HPDE6-E6E7 (cell line): ENCODE results near the gene TMEM244.
A peak's percentile ranks its signal among the peaks of the same experiment; 100 is the strongest.
"Not testable (repeated sequence)": the region's sequence is repeated elsewhere in the genome, so short reads cannot be mapped to it uniquely, and the experiment has no call there.

Experiments used
- DNase-seq: peaks from one replicate; pipeline ENCODE4 v3.0.0; 2011; ENCODE audit warnings: missing footprints; ENCODE audit errors: extremely low spot score

The TMEM244 gene, protein sequence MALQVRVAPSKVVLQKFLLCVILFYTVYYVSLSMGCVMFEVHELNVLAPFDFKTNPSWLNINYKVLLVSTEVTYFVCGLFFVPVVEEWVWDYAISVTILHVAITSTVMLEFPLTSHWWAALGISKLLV

DNA sequence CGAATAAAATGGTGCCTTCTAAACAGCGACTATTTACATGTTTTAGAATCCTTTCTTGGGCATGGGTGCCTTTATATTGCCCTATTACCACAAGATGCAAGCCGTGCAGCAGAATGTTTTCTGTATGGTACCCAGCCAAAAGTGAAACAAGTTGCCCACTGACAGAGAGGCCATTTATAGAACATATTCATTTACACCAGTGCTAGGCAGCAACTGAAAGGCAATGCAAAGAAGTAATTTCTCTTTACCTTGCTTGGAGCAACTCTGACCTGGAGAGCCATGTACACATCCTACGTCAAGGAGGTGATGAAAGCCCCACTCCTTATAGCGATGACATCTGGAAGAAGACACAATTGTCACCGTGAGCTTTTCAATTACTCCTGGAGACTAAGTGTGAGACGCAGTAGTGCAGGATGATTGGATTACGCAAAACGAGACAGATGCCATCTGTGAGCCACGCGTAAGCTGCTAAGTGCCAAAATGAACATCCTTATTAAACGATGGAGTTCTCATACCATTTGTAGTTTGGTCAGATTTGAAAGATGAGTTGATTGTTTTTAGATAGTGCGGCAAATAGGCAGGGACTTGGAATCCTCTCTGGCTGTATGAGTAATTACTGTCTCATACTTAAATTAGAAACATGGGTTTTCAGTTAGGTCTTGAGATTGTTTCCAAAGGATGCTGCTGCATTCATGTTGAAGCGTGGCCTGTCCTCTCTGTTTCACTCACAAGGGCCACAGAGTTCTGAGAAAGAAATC lies at the start of gene TMEM244:
TMEM244 (minus strand) TSS at position 408 of the 758 bp plus-strand sequence; CDS start at position 281, 127 bp downstream.
- DNase-seq, result no peak

DNA sequence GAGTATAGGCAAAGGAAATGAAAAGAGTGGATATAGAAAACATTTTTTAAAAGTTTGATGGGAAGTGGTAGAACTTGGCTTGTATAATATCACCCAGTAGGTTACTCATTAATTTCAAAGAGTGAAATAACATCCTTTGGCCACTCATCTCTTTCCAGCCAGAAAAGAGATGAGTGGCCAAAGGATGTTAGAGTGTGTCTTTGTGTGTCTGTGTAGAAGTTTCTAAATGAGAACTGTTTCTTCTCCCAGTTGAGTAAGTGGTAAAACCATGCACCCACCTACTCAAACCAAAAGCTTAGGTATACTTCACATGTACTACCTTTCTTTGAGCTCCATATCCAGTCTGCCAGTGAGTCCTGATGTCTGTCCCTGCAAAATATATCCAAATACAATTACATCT lies 47.7 kb upstream of the TMEM244 start:
- no peak for DNase-seq

DNA sequence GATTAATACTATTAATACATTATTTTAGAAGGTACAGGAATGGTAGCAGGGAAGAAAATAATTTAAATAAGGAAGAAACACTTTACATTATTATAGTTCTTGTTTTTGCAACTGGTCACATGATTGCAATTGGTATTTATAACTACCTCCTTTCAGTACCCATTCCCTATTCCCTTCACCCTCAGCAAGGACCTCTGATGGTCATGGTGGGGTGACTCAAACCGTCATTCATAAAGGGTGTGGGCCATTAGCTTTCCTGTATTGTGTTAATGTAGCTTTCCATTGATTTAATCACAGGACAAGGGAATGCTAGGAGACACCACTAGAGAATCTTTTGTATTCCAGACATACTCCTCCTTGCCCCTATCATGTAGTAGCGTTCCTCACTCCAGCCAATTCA lies 47.2 kb upstream of the TMEM244 start:
- DNase-seq, result no peak

DNA sequence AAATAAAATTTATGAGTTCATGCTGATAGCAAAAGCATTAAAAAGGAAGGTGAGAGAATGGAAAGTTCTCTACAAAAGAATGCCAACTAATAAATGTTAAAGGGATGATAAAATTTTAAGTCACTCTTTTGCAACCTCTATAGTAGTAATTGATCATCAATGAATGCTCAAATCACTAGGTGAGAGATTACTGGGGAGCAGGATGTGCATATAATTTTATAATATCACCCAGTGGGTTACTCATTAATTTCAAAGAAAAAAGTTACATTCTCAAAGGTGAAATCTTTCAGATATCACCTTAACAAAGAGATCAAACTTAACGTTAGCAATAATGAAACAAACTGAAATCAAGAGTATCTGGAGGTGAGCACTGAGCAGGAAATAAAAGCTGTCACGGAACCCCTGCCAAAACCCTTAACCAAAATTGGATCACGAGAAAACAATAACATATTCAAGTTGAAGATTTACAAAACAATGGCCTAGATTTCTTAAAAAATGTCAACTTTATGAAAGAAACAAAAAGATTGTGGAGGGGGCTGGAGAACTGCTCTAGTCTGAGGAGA lies 45.5 kb upstream of the TMEM244 start:
- no peak for DNase-seq

DNA sequence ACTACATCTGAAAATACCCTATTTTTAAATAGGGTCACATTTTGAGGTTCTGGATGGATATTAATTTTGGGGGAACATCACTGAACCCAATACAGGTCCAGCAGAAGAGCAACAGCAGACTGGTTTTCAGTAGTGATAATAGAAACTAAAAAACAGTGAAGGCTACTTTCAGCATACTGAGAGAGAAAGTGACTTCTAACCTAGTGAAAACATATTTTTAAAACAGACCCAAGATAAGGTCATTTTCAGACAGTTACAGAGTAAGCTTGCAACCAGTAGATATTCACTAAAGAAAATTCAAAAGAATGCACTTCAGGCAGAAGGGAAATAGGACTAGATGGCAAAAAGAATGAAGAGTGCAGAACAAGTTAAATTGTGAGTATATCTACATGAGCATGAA lies 42.0 kb upstream of the TMEM244 start:
- no peak for DNase-seq

DNA sequence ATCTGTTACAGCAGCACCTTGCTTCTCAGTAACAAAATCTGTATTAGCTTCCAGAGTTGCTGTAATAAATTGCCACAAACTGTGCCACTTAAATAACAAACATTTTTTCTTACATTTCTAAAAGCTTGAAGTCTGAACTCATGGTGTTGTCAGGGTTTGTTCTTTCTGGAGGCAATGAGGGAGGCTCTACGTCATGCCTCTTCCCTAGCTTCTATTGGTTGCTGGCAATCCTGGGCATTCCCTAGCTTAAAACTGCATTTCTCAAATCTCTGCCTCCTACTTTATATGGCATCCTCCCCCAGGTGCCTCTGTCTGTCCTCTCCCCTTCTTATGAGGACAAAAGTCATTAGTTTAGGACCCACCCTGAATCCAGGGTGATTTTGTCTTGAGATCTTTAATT lies 41.6 kb upstream of the TMEM244 start:
- DNase-seq, result no peak

DNA sequence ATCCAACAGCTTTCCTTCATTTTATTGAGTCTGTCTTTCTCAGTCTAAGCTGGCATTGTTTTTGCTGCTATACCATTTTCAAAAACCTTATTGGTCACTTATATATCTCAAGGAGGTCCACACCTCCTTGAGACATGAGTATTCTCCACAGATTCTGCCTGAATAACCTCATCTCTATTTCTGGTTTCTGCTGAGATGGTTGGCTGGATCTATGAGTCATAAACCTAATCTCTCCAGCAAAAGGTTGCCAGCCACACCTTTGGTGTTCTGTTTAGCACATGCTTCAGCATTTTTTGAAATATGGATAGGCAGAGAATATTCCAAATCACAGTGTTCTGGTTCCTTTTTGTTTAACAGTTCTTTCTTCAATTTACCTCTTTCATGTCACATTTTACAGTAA lies 40.8 kb upstream of the TMEM244 start:
- DNase-seq, result peak; percentile 5

DNA sequence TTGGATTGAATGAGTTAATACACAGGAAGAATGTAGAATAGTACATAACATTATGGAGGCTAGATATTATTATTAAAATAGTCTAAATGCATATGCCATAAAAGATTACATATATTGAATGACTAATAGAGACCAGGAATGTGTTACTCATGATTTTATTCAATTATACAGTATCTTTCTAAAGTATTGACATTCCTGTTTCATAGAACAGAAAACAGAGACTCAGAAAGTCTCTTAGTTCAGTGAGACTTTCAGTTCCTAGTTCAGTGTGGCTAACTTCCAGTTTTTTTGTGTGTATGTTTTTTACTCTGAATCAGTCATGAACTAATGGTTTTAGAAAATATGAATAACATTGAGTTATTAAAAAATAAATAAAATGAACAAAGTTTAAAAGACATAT lies 34.6 kb upstream of the TMEM244 start:
- DNase-seq, result no peak

DNA sequence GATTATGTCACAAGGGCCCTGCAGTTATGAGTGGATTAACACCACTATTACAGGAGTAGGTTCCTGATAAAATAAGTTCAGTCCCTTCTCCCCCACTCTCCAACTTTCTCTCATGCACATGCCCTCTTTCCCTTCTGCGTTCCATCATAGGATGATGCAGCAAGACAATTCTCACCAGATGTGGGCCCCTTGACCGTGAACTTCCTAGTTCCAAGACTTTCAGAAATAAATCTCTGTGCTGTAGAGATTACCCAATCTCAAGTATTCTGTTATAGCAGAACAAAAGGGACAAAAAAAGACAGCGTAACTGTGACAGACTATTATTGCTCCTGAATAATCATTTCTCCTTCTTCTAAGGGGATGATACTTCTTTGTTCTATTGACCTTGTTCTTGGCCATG lies 33.8 kb upstream of the TMEM244 start:
- no peak for DNase-seq

DNA sequence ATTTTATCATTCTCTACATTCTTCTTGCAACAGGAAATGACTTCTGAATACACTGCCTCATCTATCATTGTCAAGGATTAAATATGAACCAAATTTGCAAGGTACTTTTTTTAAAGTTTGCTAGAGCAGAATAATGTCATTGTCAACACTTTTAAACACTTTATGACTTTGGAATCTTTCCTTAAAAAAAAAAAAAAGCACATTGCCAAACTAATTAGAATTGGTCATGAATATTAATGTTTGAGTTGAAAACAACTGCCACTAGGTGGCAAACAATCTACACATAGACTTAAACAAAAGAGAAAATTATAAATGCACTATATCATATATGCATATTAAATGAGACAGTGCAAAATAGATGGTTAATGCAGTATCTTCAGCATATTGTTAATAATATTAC lies 32.5 kb upstream of the TMEM244 start:
- peak; percentile 7 for DNase-seq

DNA sequence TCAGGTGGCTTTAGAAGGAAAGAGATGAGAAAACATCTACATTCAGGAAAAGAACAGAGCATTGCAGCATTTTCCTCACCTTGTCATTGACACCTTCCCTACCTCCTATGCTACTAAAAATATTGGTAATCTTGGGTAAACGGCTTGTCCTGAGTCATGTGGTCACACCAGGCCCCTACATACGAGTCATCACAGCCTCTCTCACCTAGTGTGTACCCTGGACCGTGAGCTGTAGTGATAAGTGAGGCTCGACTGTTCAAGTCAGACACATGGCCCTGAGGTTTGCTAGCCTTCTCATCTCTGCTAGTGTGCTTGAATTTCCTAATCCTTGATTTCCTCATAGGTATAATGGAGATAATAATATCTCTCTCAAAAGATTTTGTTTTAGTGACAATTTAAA lies 29.6 kb upstream of the TMEM244 start:
- peak; percentile 10 for DNase-seq

DNA sequence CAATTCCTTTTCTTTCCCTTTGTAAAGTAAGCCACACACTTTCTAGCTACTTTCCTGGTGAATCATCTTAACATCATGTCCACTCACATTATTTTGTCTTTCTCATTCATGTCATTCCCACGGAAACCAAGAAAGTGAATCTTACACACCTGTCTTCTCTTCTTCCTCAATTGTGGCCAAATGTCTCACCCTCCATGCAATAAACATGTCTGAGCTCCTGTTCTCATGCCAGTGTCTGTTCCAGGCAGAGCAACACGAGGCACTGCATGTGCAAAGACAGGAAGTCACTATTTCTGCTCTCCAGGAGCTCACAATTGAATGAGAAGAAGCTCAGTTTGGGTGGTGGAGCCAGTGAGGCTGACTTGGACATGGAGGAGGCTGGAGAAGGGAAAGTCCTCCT lies 29.0 kb upstream of the TMEM244 start:
- DNase-seq, result peak; percentile 5

DNA sequence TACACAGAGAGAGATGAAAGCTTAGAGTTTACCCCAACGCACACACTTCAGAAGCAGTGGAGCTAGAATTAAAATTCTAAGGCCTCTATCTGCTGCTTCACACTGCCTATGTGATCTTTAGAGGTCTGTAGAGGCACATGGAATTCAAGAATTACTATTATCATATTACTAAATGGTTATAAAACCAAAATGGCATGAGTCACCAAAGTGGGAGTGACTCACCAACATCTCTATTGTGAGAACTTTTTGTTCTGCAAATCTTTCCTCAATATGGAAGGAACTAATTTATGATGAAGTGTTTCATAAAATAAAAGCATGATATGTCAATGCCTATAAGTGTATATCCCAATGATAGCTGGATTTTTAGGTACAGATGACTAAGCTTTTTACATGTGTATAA lies 28.5 kb upstream of the TMEM244 start:
- peak; percentile 28 for DNase-seq

DNA sequence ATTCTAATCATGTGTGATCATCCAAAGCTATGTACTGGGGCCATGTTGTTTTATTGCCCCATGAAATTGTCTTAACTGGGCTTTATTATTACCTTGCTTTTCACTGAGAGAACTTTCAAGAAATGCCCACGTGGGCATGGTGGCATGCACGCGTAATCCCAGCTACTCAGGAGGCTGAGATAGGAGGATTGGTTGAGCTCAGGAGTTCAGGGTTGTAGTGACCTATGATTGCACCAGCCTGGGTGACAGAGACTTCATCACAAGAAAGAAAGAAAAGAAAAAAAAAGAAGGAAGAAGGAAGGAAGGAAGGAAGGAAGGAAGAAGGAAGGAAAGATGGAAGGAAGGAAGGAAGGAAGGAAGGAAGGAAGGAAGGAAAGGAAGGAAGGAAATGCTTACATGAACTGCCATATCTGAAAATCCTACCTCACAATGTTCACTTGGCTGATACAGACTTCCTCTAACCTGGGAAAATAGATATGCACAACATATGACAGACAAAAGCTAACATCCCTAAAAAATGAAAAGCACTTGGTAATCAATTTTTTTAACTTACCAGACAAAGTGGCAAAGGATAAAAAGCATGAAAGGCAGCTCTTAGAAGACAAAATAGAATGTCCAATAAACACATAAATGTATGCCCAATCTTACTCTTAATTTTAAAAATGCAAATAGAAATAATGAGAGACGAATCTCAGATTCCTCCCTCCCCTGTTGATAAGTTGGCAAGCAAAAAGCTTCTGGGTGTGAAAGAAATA lies 25.5 kb upstream of the TMEM244 start:
- DNase-seq, result no peak

DNA sequence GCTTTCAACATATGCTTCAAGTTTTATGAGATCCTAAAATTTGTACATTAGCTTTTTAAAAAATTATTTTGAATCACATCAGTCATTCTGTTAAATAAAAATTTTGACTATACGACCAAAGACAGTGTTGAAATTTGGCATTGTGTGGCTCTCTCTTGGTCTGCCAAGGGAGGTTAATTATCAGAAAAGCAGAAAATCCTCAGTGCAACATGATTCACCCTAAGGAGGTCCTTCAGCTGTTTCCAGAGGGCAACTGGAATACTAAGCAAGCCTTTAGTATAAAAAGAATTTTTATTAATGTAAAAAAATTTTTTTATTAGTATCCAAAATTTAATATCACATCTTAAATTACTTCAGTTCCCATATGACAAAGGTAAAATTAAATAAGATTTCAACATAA lies 23.1 kb upstream of the TMEM244 start:
- no peak for DNase-seq

DNA sequence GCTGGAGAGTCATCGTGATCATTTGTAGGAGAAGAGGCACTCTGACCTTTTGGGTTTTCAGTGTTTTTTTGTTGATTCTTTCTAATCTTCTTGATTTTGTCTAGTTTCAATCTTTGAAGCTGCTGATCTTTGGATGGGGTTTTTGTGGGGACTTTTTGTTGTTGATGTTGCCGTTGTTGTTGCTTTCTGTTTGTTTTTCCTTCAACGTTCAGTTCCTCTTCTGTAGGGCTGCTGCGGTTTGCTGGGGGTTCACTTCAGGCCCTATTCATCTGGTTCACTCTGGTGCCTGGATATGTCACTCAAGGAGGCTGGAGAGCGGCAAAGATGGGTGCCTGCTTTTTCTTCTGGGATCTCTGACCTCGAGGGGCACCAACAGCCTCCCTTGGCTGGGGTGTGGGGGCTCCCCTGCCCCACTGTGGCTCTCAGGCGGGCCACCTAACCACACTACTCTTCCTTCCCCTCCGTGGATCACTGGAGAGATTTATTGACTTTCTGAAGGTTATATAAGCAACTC lies 21.5 kb upstream of the TMEM244 start:
- no peak for DNase-seq

DNA sequence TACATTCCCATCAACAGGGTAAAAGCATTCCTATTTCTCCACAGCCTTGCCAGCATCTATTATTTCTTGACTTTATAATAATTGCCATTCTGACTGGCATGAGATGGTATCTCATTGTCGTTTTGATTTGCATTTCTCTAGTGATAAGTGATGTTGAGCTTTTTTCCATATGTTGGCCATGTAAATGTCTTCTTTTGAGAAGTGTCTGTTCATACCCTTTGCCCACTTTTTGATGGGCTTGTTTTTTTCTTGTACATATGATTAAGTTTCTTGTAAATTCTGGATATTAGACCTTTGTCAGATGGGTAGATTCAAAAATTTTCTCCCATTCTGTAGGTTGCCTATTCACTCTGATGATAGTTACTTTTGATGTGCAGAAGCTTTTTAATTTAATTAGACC lies 16.8 kb upstream of the TMEM244 start:
- not testable (repeated sequence) for DNase-seq

DNA sequence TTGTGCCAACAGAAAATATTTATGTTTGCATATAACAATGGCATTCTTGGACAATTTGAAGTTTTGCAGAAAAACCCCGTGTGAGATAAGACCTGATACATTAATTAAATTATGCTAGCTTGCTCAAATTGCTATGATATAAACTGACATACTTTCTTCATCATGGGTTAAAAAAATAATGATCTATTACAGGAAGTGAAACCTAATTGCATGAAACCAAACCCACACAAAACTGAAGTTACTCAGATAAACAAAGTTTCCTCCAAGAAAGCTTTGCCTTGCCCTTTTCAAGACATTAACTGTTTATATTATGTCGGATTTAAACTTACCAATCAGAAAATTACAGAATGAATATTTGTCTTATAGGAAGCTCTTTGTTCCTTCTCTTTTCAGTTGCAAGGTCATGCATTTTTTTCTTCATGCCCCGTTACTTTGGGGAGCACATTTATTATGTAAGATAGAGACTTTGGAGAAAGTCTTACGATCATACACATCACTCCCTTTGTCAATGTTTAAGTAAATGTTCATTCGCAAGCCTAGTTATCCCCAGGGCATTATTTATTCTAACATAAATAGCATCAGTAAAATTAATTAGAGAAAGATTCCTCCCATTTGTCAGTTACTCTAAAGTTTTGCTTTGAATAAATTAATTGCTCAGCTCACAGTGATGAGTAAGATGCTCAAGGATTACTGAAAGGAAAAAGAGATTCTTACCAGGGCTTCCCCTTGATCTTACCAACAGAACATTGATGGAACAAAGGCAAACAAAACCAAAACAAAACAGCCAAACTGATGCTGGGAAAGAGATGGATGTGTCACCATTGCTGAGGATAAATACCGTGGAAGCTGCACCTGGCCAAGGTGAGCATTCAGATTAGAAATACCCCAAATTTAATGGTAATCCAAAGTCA lies 14.8 kb upstream of the TMEM244 start:
- DNase-seq, result no peak

DNA sequence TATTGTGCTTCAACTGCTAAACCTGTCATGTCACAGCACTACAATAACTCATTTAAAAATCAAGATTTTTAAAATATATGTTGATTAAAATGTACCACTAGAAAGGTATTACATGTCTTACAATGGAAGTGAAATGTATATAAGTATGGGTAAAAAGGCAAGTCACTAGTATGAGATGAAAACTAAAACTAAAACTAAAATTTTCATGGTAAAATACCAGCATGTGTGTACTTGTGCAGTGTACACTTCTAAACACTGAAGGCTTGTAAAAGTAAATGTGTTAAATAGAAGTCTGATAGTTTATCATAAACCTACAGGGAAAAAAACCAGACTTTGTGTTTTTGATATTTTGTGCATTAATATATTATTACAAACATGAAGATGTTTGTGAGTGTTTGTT lies 13.7 kb upstream of the TMEM244 start:
- no peak for DNase-seq

DNA sequence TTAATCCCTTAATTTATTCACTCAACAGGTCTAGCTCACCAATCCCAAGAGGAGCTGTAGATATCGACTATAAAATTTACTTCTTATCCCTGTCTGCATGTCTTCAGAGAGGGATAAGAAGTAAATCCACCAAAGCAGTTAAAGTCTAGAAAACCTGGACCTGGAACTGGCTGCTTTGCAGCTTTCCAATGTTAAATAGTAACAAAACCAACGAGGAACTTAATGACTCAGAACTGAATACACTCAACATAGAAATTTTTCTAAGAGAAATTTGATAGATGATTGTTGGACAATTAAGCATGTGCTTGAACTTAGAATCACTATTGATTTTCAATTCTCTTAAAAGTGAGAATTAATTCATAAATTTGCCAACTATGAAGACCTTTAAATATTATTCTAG lies 11.5 kb upstream of the TMEM244 start:
- DNase-seq, result no peak

DNA sequence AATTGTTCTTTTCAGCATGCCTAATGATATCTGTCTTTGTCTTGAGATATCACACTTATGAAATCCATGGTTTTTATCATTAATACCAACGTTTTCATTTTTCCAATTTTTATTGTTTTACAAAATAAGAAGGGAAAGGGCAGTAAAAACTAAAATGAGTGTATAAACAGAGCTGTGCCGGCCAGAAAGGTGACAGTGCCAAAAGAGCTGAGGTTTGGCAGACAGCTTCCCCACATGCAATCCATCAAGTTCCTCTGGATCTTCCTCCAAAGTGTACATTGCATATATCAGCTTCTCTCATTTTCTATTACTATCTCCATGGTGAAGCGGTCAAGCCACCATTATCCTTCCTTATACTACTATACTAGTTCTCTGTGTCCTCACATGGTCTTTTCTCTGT lies 10.1 kb upstream of the TMEM244 start:
- DNase-seq, result no peak
